HEK293 (cell line): ENCODE results near the gene MYRIP.

Source experiments
- CTCF ChIA-PET: fragments of 350-600 bp; formaldehyde crosslinking; extraction: SDS; loops from one replicate; lab custom pipeline; 2021; ENCODE audit warnings: antibody characterized with exemption; lab: Yijun Ruan, JAX
- POLR2A ChIA-PET: fragments of 300-600 bp; formaldehyde crosslinking; extraction: SDS; loops from one replicate; lab custom pipeline; 2020; ENCODE audit warnings: antibody characterized with exemption, inconsistent platforms; lab: Yijun Ruan, JAX
- H3K27ac ChIP-seq: fragments of 200-500 bp; sonication (Bioruptor generic); 2 replicates; pipeline ENCODE4 v1.5.1; 2014; ENCODE audit warnings: low read depth, low read length, control low read depth, inconsistent platforms; ENCODE audit errors: extremely low read depth
- H3K36me3 ChIP-seq, 2 experiments: fragments of 200-500 bp in 1 of 2; sonication (Bioruptor generic) in 1 of 2; 1 replicate in 1 of 2; 2 replicates in 1 of 2; pipeline ENCODE4 v1.5.1; 2014 to 2017; ENCODE audit warnings: inconsistent platforms in 2 of 2, low read length in 2 of 2; ENCODE audit not compliant: control insufficient read depth in 2 of 2, insufficient read depth in 1 of 2
- H3K4me1 ChIP-seq: fragments of 200-500 bp; sonication (Bioruptor generic); 2 replicates; pipeline ENCODE4 v1.5.1; 2014; ENCODE audit warnings: mild to moderate bottlenecking, low read length, inconsistent platforms; ENCODE audit not compliant: control insufficient read depth, insufficient read depth
- H3K4me3 ChIP-seq: 2 replicates; pipeline ENCODE4 v1.5.1; 2011; ENCODE audit warnings: low read depth, mild to moderate bottlenecking, control low read depth, low read length, moderate library complexity
- H3K9me3 ChIP-seq: fragments of 200-500 bp; sonication (Bioruptor generic); 2 replicates; pipeline ENCODE4 v1.5.1; 2014; ENCODE audit warnings: low read depth, low read length, inconsistent platforms; ENCODE audit not compliant: control insufficient read depth, insufficient read depth
- BCL6B ChIP-seq: fragments of 450-650 bp; formaldehyde crosslinking; IDR thresholded peaks from 2 replicates; pipeline ENCODE4 v1.5.1; 2017; ENCODE audit warnings: missing biosample characterization, missing genetic modification characterization
- HOXA7 ChIP-seq: sonication (generic); formaldehyde crosslinking; IDR thresholded peaks from 2 replicates; pipeline ENCODE4 v1.8.1; 2022; ENCODE audit warnings: missing genetic modification reagents, borderline replicate concordance
- HOXC10 ChIP-seq: sonication (generic); formaldehyde crosslinking; IDR thresholded peaks from 2 replicates; pipeline ENCODE4 v1.8.1; 2023; ENCODE audit warnings: mild to moderate bottlenecking, missing genetic modification reagents
- KLF1 ChIP-seq: fragments of 450-650 bp; formaldehyde crosslinking; IDR thresholded peaks from 2 replicates; pipeline ENCODE4 v1.5.1; 2016; ENCODE audit warnings: missing biosample characterization, missing genetic modification characterization
- KLF9 ChIP-seq: fragments of 450-650 bp; formaldehyde crosslinking; IDR thresholded peaks from 2 replicates; pipeline ENCODE4 v1.5.1; 2016; ENCODE audit warnings: missing biosample characterization, missing genetic modification characterization, low read depth
- SCRT1 ChIP-seq: fragments of 450-650 bp; formaldehyde crosslinking; IDR thresholded peaks from 2 replicates; pipeline ENCODE4 v1.5.1; 2016; ENCODE audit warnings: missing biosample characterization, missing genetic modification characterization, borderline replicate concordance
- SETDB1 ChIP-seq: IDR thresholded peaks from one replicate; pipeline ENCODE4 v1.6.1; 2017; ENCODE audit warnings: mild to moderate bottlenecking, low read length, moderate library complexity, mixed read lengths; ENCODE audit not compliant: insufficient read length
- TCF7L2 ChIP-seq: IDR thresholded peaks from 2 replicates; pipeline ENCODE4 v1.6.1; 2011; ENCODE audit warnings: low read depth, mild to moderate bottlenecking, inconsistent platforms, low read length, moderate library complexity, borderline replicate concordance
- ZNF114 ChIP-seq: fragments of 450-650 bp; formaldehyde crosslinking; IDR thresholded peaks from 2 replicates; pipeline ENCODE4 v1.5.0; 2017; ENCODE audit warnings: missing biosample characterization, missing genetic modification characterization
- ZNF121 ChIP-seq: fragments of 450-650 bp; formaldehyde crosslinking; IDR thresholded peaks from 2 replicates; pipeline ENCODE4 v1.5.1; 2016; ENCODE audit warnings: missing biosample characterization, missing genetic modification characterization
- ZNF155 ChIP-seq: fragments of 450-650 bp; formaldehyde crosslinking; IDR thresholded peaks from 2 replicates; pipeline ENCODE4 v1.5.1; 2016; ENCODE audit warnings: missing biosample characterization, missing genetic modification characterization
- ZNF157 ChIP-seq: fragments of 450-650 bp; formaldehyde crosslinking; IDR thresholded peaks from 2 replicates; pipeline ENCODE4 v1.5.1; 2016; ENCODE audit warnings: missing biosample characterization, missing genetic modification characterization
- ZNF16 ChIP-seq: fragments of 450-650 bp; formaldehyde crosslinking; IDR thresholded peaks from 2 replicates; pipeline ENCODE4 v1.5.1; 2016; ENCODE audit warnings: low read depth, missing biosample characterization, missing genetic modification characterization
- ZNF274 ChIP-seq, 2 experiments: fragments of 200-500 bp in 1 of 2; fragments of 450-650 bp in 1 of 2; sonication (Bioruptor generic) in 1 of 2; formaldehyde crosslinking in 1 of 2; IDR thresholded peaks; 2 replicates each; pipeline versions ENCODE4 v1.5.1 to v1.6.1; 2014 to 2016; ENCODE audit warnings: borderline replicate concordance in 1 of 2, inconsistent platforms in 1 of 2, low read length in 1 of 2, missing biosample characterization in 1 of 2, missing genetic modification characterization in 1 of 2
- ZNF280D ChIP-seq: fragments of 450-650 bp; formaldehyde crosslinking; IDR thresholded peaks from 2 replicates; pipeline ENCODE4 v1.5.1; 2016; ENCODE audit warnings: missing biosample characterization, missing genetic modification characterization
- ZNF394 ChIP-seq: fragments of 450-650 bp; formaldehyde crosslinking; IDR thresholded peaks from 2 replicates; pipeline ENCODE4 v1.5.1; 2016; ENCODE audit warnings: missing biosample characterization, missing genetic modification characterization, mild to moderate bottlenecking, moderate library complexity, borderline replicate concordance
- ZNF404 ChIP-seq: fragments of 450-650 bp; formaldehyde crosslinking; IDR thresholded peaks from 2 replicates; pipeline ENCODE4 v1.5.1; 2017; ENCODE audit warnings: missing biosample characterization, missing genetic modification characterization
- ZNF423 ChIP-seq: fragments of 450-650 bp; formaldehyde crosslinking; IDR thresholded peaks from 2 replicates; pipeline ENCODE4 v1.5.1; 2016; ENCODE audit warnings: missing biosample characterization, missing genetic modification characterization
- ZNF48 ChIP-seq: fragments of 450-650 bp; formaldehyde crosslinking; IDR thresholded peaks from 2 replicates; pipeline ENCODE4 v1.5.1; 2016; ENCODE audit warnings: missing biosample characterization, missing genetic modification characterization
- ZNF501 ChIP-seq: fragments of 450-650 bp; formaldehyde crosslinking; IDR thresholded peaks from 2 replicates; pipeline ENCODE4 v1.5.1; 2016; ENCODE audit warnings: missing biosample characterization, missing genetic modification characterization
- ZNF521 ChIP-seq: fragments of 450-650 bp; formaldehyde crosslinking; IDR thresholded peaks from 2 replicates; pipeline ENCODE4 v1.5.1; 2017; ENCODE audit warnings: missing biosample characterization, mild to moderate bottlenecking, missing genetic modification characterization
- ZNF580 ChIP-seq: fragments of 450-650 bp; formaldehyde crosslinking; IDR thresholded peaks from 2 replicates; pipeline ENCODE4 v1.5.1; 2016; ENCODE audit warnings: missing biosample characterization, missing genetic modification characterization
- ZNF600 ChIP-seq: fragments of 450-650 bp; formaldehyde crosslinking; IDR thresholded peaks from 2 replicates; pipeline ENCODE4 v1.5.1; 2016; ENCODE audit warnings: missing biosample characterization, missing genetic modification characterization
- ZNF621 ChIP-seq: fragments of 450-650 bp; formaldehyde crosslinking; IDR thresholded peaks from 2 replicates; pipeline ENCODE4 v1.5.1; 2017; ENCODE audit warnings: missing biosample characterization, missing genetic modification characterization
- ZNF664 ChIP-seq: fragments of 450-650 bp; formaldehyde crosslinking; IDR thresholded peaks from 2 replicates; pipeline ENCODE4 v1.5.1; 2016; ENCODE audit warnings: missing biosample characterization, missing genetic modification characterization
- ZNF692 ChIP-seq: fragments of 450-650 bp; formaldehyde crosslinking; IDR thresholded peaks from 2 replicates; pipeline ENCODE4 v1.5.1; 2016; ENCODE audit warnings: missing biosample characterization, missing genetic modification characterization
- ZNF76 ChIP-seq: fragments of 450-650 bp; formaldehyde crosslinking; IDR thresholded peaks from 2 replicates; pipeline ENCODE4; 2016; ENCODE audit warnings: low read depth, missing biosample characterization, missing genetic modification characterization, borderline replicate concordance
- ZSCAN16 ChIP-seq: fragments of 450-650 bp; formaldehyde crosslinking; IDR thresholded peaks from 2 replicates; pipeline ENCODE4 v1.5.1; 2016; ENCODE audit warnings: missing biosample characterization, missing genetic modification characterization
- TF ChIP-seq, protein P1 (sequence below): fragments of 450-650 bp; formaldehyde crosslinking; IDR thresholded peaks from 2 replicates; pipeline ENCODE4 v1.5.1; 2016; ENCODE audit warnings: missing biosample characterization, missing genetic modification characterization

MYRIP gene

DNA sequence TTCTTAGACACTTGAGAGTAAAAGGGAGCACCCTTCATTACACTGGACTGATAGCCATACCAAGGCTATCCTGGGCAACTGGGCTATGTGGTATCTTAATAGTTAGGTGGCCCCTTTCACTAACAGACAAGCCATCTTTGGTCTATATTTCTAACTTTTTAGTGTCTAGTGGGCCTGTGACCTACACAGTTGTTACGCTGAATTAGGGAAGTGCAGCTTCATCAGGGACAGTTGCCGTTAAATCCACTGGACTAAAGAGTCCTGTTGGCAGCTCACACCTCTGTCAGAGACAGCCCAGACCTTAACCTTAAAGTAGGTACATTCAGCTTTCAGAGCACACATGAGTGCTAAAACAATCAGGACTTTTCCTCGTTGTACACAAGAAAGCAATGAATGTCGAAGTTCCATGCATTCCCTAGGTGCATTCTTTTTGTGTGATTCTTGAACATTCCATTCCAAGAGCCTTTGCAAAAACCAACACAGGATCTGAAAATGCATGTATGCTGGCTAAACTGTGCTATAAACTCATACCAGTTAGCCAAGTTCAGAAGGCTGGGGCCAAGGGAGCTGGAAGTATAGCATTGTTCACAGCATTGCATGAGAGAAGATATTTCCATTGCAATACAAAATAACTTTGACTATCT is 269.9 kb downstream of the MYRIP start:
- Histone ChIP-seq H3K9me3 (no peaks in the 10 kb centered on the region), H3K36me3 (no peaks in the 10 kb centered on the region), H3K4me1 (no peaks in the 10 kb centered on the region), H3K4me3 (no peak overlapping the region), H3K27ac (no peak overlapping the region)
- ChIA-PET POLR2A (no interaction called here), CTCF (no interaction called here)
- TF ChIP-seq BCL6B (tag by site-specific recombination) = no peak
- no peak for TF ChIP-seq HOXC10
- TF ChIP-seq KLF1 = no peak
- TF ChIP-seq ZNF600 (tag by site-specific recombination) = no peak
- no peak for TF ChIP-seq ZNF580
- TF ChIP-seq SCRT1 (tag by site-specific recombination) = no peak
- no peak for TF ChIP-seq ZNF280D (tag by site-specific recombination)
- TF ChIP-seq ZNF404 (tag by site-specific recombination) = no peak
- no peak for TF ChIP-seq ZNF76 (tag by site-specific recombination)
- no peak for TF ChIP-seq ZNF48
- no peak for TF ChIP-seq ZNF155
- TF ChIP-seq TCF7L2 = no peak
- no peak for TF ChIP-seq ZNF423 (tag by site-specific recombination)
- no peak for TF ChIP-seq KLF9 (tag by site-specific recombination)
- TF ChIP-seq ZNF157 (tag by site-specific recombination) = no peak

DNA sequence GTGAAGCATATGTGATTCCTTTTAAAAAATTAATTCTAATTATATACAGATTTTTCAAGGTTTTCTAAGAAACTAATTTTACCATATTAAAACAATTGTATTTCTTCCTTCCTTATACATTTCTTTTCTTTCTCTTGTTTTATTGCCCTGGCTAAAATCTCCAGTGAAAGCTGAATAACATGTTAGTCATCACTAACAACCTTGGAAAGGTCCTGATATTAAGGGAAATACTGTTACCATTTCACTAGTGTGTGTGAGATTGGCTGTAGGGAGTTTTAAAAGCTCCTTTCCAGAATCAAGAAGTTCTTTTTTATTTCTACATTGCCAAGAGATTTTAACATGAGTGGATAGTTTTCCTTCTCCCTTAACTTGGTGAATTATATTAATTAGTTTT is 270.4 kb downstream of the MYRIP start:
- ChIA-PET CTCF (no interaction called here), POLR2A (no interaction called here)
- Histone ChIP-seq H3K4me3 (no peak overlapping the region), H3K9me3 (no peaks in the 10 kb centered on the region), H3K27ac (no peak overlapping the region), H3K36me3 (no peaks in the 10 kb centered on the region), H3K4me1 (no peaks in the 10 kb centered on the region)
- TF ChIP-seq ZNF664 (tag by site-specific recombination) (no peak), HOXC10 (no peak), ZNF521 (no peak), ZNF621 (no peak), ZNF692 (tag by site-specific recombination) (no peak), ZNF114 (tag by site-specific recombination) (no peak), HOXA7 (CRISPR knock-in tag) (no peak), ZNF155 (no peak), ZNF394 (no peak), ZNF16 (tag by site-specific recombination) (no peak), KLF9 (tag by site-specific recombination) (no peak), ZNF121 (tag by site-specific recombination) (no peak), ZNF274 (IDR thresholded peaks at IDR 0.05; ENCODE audit: low read length) (no peak), ZNF274 (tag by site-specific recombination; IDR thresholded peaks at IDR 0.05; ENCODE audit: borderline replicate concordance) (no peak), ZSCAN16 (tag by site-specific recombination) (no peak), SETDB1 (no peak), ZNF501 (no peak)
- TF ChIP-seq, protein P1, sequence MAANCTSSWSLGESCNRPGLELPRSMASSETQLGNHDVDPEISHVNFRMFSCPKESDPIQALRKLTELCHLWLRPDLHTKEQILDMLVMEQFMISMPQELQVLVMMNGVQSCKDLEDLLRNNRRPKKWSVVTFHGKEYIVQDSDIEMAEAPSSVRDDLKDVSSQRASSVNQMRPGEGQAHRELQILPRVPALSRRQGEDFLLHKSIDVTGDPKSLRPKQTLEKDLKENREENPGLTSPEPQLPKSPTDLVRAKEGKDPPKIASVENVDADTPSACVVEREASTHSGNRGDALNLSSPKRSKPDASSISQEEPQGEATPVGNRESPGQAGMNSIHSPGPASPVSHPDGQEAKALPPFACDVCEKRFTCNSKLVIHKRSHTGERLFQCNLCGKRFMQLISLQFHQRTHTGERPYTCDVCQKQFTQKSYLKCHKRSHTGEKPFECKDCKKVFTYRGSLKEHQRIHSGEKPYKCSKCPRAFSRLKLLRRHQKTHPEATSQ (tag by site-specific recombination) = no peak
